ENCODE measurements around the gene NCKAP5. TPM values are rescaled to one million over a fixed set of nuclear protein-coding genes. Genes with fewer than 3 reads are reported as not detected.

The NCKAP5 gene
- total and polyA plus RNA-seq, 2 experiments from 2014 or later, result 0.65 to 0.86 TPM

GRCh38 chr2:132876745-132877391 lies 691.4 kb downstream of the NCKAP5 start:
- TF ChIP-seq EZH2phosphoT487 (IDR thresholded peaks at IDR 0.05; ENCODE audit: insufficient read depth, low read depth) (no peak), EZH2 (IDR thresholded peaks at IDR 0.05; ENCODE audit: insufficient read depth, poor library complexity, severe bottlenecking) (no peak)
- in situ Hi-C loops (cut with MboI), result no loop called here
- no peak overlapping the region for H3K4me3 ChIP-seq
- H3K9me2 ChIP-seq (ENCODE audit: insufficient read depth), result no peaks in the 10 kb centered on the region
- H3K9ac ChIP-seq, result no peak overlapping the region
- H3K4me2 ChIP-seq (ENCODE audit: unreplicated experiment), result no peak overlapping the region
- no peaks in the 10 kb centered on the region for H3K79me2 ChIP-seq (ENCODE audit: insufficient read depth)
- no peaks in the 10 kb centered on the region for H3K36me3 ChIP-seq (ENCODE audit: low read depth)
- H3K27me3 ChIP-seq (replicated peaks; ENCODE audit: insufficient read depth), result no peaks in the 10 kb centered on the region
- no peak overlapping the region for H3K27ac ChIP-seq
- WGBS, 2 experiments (ENCODE audit: low coverage in 1 of 2, low lambda C conversion rate in 2 of 2, missing lambda C conversion rate in 2 of 2), result 66 to 70% methylated on average over 5 of the region's 5 CpGs
- H3K9me3 ChIP-seq (ENCODE audit: low read depth), result no peaks in the 10 kb centered on the region
- no peak for DNase-seq
- no peaks in the 10 kb centered on the region for H4K20me1 ChIP-seq (ENCODE audit: insufficient read depth)
- no peaks in the 10 kb centered on the region for H3F3A ChIP-seq (ENCODE audit: insufficient read depth)
- no peak overlapping the region for H2AFZ ChIP-seq
- H3K4me1 ChIP-seq (ENCODE audit: insufficient read depth), result no peaks in the 10 kb centered on the region

GRCh38 chr2:132875193-132875592 lies 693.1 kb downstream of the NCKAP5 start:
- DNase-seq, result no peak
- Histone ChIP-seq H3K4me3 (no peak overlapping the region), H4K20me1 (ENCODE audit: insufficient read depth) (no peaks in the 10 kb centered on the region), H2AFZ (no peak overlapping the region), H3K79me2 (ENCODE audit: insufficient read depth) (no peaks in the 10 kb centered on the region), H3F3A (ENCODE audit: insufficient read depth) (no peaks in the 10 kb centered on the region), H3K27ac (no peak overlapping the region), H3K27me3 (replicated peaks; ENCODE audit: insufficient read depth) (no peaks in the 10 kb centered on the region), H3K9me2 (ENCODE audit: insufficient read depth) (no peaks in the 10 kb centered on the region), H3K36me3 (ENCODE audit: low read depth) (no peaks in the 10 kb centered on the region), H3K9ac (no peak overlapping the region), H3K9me3 (ENCODE audit: low read depth) (no peaks in the 10 kb centered on the region), H3K4me2 (ENCODE audit: unreplicated experiment) (no peak overlapping the region), H3K4me1 (ENCODE audit: insufficient read depth) (no peaks in the 10 kb centered on the region)
- no peak for TF ChIP-seq EZH2 (IDR thresholded peaks at IDR 0.05; ENCODE audit: insufficient read depth, poor library complexity, severe bottlenecking)
- TF ChIP-seq EZH2phosphoT487 (IDR thresholded peaks at IDR 0.05; ENCODE audit: insufficient read depth, low read depth), result no peak
- in situ Hi-C loops (cut with MboI), result no loop called here
- 65 to 81% methylated on average over 3 of the region's 3 CpGs for WGBS, 2 experiments (ENCODE audit: low coverage in 1 of 2, low lambda C conversion rate in 2 of 2, missing lambda C conversion rate in 2 of 2)

GRCh38 chr2:132873738-132874137 lies 694.5 kb downstream of the NCKAP5 start:
- H4K20me1 ChIP-seq (ENCODE audit: insufficient read depth), result no peaks in the 10 kb centered on the region
- TF ChIP-seq EZH2phosphoT487 (IDR thresholded peaks at IDR 0.05; ENCODE audit: insufficient read depth, low read depth), result no peak
- no peak for TF ChIP-seq EZH2 (IDR thresholded peaks at IDR 0.05; ENCODE audit: insufficient read depth, poor library complexity, severe bottlenecking)
- H3K9me3 ChIP-seq (ENCODE audit: low read depth), result no peaks in the 10 kb centered on the region
- no peak overlapping the region for H3K27ac ChIP-seq
- H3K4me1 ChIP-seq (ENCODE audit: insufficient read depth), result no peaks in the 10 kb centered on the region
- H3K9ac ChIP-seq, result no peak overlapping the region
- H3K4me3 ChIP-seq, result no peak overlapping the region
- H3K36me3 ChIP-seq (ENCODE audit: low read depth), result no peaks in the 10 kb centered on the region
- no peaks in the 10 kb centered on the region for H3K9me2 ChIP-seq (ENCODE audit: insufficient read depth)
- DNase-seq, result no peak
- 63 to 81% methylated on average over 4 of the region's 4 CpGs for WGBS, 2 experiments (ENCODE audit: low coverage in 1 of 2, low lambda C conversion rate in 2 of 2, missing lambda C conversion rate in 2 of 2)
- no peaks in the 10 kb centered on the region for H3K79me2 ChIP-seq (ENCODE audit: insufficient read depth)
- no peak overlapping the region for H2AFZ ChIP-seq
- H3K4me2 ChIP-seq (ENCODE audit: unreplicated experiment), result no peak overlapping the region
- in situ Hi-C loops (cut with MboI), result no loop called here
- no peaks in the 10 kb centered on the region for H3K27me3 ChIP-seq (replicated peaks; ENCODE audit: insufficient read depth)
- no peaks in the 10 kb centered on the region for H3F3A ChIP-seq (ENCODE audit: insufficient read depth)

GRCh38 chr2:132871831-132872230 lies 696.4 kb downstream of the NCKAP5 start:
- no peak overlapping the region for H3K4me3 ChIP-seq
- TF ChIP-seq EZH2phosphoT487 (IDR thresholded peaks at IDR 0.05; ENCODE audit: insufficient read depth, low read depth) (no peak), EZH2 (IDR thresholded peaks at IDR 0.05; ENCODE audit: insufficient read depth, poor library complexity, severe bottlenecking) (no peak)
- no peaks in the 10 kb centered on the region for H3K27me3 ChIP-seq (replicated peaks; ENCODE audit: insufficient read depth)
- H4K20me1 ChIP-seq (ENCODE audit: insufficient read depth), result no peaks in the 10 kb centered on the region
- H3K4me2 ChIP-seq (ENCODE audit: unreplicated experiment), result no peak overlapping the region
- H3K79me2 ChIP-seq (ENCODE audit: insufficient read depth), result no peaks in the 10 kb centered on the region
- no peaks in the 10 kb centered on the region for H3K4me1 ChIP-seq (ENCODE audit: insufficient read depth)
- H3F3A ChIP-seq (ENCODE audit: insufficient read depth), result no peaks in the 10 kb centered on the region
- H3K9me2 ChIP-seq (ENCODE audit: insufficient read depth), result no peaks in the 10 kb centered on the region
- H2AFZ ChIP-seq, result no peak overlapping the region
- in situ Hi-C loops (cut with MboI), result no loop called here
- 57% methylated on average over 4 of the region's 4 CpGs for WGBS, 2 experiments (ENCODE audit: low coverage in 1 of 2, low lambda C conversion rate in 2 of 2, missing lambda C conversion rate in 2 of 2)
- H3K27ac ChIP-seq, result no peak overlapping the region
- H3K9ac ChIP-seq, result no peak overlapping the region
- no peaks in the 10 kb centered on the region for H3K36me3 ChIP-seq (ENCODE audit: low read depth)
- DNase-seq, result no peak
- H3K9me3 ChIP-seq (ENCODE audit: low read depth), result no peaks in the 10 kb centered on the region

GRCh38 chr2:132863961-132864360 lies 704.3 kb downstream of the NCKAP5 start:
- Histone ChIP-seq H3K36me3 (ENCODE audit: low read depth) (no peaks in the 10 kb centered on the region), H3K27ac (no peak overlapping the region), H3K9me2 (ENCODE audit: insufficient read depth) (no peaks in the 10 kb centered on the region), H3K9ac (no peak overlapping the region), H3K4me3 (no peak overlapping the region), H3K4me1 (ENCODE audit: insufficient read depth) (no peaks in the 10 kb centered on the region), H3K4me2 (ENCODE audit: unreplicated experiment) (no peak overlapping the region), H3K27me3 (replicated peaks; ENCODE audit: insufficient read depth) (no peaks in the 10 kb centered on the region), H3K79me2 (ENCODE audit: insufficient read depth) (no peaks in the 10 kb centered on the region), H3K9me3 (ENCODE audit: low read depth) (no peaks in the 10 kb centered on the region), H4K20me1 (ENCODE audit: insufficient read depth) (no peaks in the 10 kb centered on the region), H2AFZ (no peak overlapping the region), H3F3A (ENCODE audit: insufficient read depth) (no peaks in the 10 kb centered on the region)
- DNase-seq, result no peak
- no peak for TF ChIP-seq EZH2 (IDR thresholded peaks at IDR 0.05; ENCODE audit: insufficient read depth, poor library complexity, severe bottlenecking)
- in situ Hi-C loops (cut with MboI), result no loop called here

Data from GM23248 (cell line).